ENCODE results near the gene FAM81B.

DNA sequence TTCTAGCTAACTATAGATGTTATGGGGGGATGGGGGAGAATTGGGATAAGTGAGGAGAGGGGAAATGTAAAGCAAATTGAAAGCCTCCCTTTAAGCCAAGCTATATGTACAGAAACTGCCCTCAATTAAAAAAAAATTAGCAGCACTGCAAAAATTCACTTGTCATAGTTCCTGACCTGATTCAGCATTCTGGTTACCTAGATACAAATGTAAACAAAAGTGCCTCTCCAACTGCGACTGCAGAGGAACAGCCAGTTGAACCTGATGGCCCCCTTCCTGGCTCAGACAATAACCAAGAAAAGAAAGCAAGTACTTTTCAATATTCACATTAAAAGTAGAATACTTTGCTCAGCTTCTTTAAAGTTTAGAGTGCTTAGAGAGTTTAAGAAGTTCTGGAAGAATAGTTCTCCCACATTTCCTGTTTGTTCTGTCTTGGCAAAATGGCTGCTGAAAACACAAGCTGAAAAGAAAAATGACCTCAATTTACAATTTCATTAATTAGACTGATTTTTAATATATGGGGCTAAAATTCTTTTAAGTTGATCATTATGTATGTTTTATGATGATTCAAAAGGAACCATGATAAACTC lies 1.5 kb downstream of the FAM81B start:
- TF ChIP-seq, protein P1, sequence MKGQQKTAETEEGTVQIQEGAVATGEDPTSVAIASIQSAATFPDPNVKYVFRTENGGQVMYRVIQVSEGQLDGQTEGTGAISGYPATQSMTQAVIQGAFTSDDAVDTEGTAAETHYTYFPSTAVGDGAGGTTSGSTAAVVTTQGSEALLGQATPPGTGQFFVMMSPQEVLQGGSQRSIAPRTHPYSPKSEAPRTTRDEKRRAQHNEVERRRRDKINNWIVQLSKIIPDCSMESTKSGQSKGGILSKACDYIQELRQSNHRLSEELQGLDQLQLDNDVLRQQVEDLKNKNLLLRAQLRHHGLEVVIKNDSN (CRISPR knock-in tag; IDR thresholded peaks at IDR 0.05): no peak
- TF ChIP-seq, protein P2, sequence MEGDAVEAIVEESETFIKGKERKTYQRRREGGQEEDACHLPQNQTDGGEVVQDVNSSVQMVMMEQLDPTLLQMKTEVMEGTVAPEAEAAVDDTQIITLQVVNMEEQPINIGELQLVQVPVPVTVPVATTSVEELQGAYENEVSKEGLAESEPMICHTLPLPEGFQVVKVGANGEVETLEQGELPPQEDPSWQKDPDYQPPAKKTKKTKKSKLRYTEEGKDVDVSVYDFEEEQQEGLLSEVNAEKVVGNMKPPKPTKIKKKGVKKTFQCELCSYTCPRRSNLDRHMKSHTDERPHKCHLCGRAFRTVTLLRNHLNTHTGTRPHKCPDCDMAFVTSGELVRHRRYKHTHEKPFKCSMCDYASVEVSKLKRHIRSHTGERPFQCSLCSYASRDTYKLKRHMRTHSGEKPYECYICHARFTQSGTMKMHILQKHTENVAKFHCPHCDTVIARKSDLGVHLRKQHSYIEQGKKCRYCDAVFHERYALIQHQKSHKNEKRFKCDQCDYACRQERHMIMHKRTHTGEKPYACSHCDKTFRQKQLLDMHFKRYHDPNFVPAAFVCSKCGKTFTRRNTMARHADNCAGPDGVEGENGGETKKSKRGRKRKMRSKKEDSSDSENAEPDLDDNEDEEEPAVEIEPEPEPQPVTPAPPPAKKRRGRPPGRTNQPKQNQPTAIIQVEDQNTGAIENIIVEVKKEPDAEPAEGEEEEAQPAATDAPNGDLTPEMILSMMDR (IDR thresholded peaks at IDR 0.05): no peak
- TF ChIP-seq, protein P3, sequence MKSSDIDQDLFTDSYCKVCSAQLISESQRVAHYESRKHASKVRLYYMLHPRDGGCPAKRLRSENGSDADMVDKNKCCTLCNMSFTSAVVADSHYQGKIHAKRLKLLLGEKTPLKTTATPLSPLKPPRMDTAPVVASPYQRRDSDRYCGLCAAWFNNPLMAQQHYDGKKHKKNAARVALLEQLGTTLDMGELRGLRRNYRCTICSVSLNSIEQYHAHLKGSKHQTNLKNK (CRISPR knock-in tag; IDR thresholded peaks at IDR 0.05): no peak
- TF ChIP-seq ZNF232 (CRISPR knock-in tag; IDR thresholded peaks at IDR 0.05) (no peak), NFE2L1 (CRISPR knock-in tag; IDR thresholded peaks at IDR 0.05) (no peak), ZNF671 (CRISPR knock-in tag; IDR thresholded peaks at IDR 0.05) (no peak), SMAD4 (CRISPR knock-in tag; IDR thresholded peaks at IDR 0.05) (no peak)
- TF ChIP-seq, protein P4, sequence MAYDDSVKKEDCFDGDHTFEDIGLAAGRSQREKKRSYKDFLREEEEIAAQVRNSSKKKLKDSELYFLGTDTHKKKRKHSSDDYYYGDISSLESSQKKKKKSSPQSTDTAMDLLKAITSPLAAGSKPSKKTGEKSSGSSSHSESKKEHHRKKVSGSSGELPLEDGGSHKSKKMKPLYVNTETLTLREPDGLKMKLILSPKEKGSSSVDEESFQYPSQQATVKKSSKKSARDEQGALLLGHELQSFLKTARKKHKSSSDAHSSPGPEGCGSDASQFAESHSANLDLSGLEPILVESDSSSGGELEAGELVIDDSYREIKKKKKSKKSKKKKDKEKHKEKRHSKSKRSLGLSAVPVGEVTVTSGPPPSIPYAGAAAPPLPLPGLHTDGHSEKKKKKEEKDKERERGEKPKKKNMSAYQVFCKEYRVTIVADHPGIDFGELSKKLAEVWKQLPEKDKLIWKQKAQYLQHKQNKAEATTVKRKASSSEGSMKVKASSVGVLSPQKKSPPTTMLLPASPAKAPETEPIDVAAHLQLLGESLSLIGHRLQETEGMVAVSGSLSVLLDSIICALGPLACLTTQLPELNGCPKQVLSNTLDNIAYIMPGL (CRISPR knock-in tag; IDR thresholded peaks at IDR 0.05): no peak
- TF ChIP-seq, protein P5, sequence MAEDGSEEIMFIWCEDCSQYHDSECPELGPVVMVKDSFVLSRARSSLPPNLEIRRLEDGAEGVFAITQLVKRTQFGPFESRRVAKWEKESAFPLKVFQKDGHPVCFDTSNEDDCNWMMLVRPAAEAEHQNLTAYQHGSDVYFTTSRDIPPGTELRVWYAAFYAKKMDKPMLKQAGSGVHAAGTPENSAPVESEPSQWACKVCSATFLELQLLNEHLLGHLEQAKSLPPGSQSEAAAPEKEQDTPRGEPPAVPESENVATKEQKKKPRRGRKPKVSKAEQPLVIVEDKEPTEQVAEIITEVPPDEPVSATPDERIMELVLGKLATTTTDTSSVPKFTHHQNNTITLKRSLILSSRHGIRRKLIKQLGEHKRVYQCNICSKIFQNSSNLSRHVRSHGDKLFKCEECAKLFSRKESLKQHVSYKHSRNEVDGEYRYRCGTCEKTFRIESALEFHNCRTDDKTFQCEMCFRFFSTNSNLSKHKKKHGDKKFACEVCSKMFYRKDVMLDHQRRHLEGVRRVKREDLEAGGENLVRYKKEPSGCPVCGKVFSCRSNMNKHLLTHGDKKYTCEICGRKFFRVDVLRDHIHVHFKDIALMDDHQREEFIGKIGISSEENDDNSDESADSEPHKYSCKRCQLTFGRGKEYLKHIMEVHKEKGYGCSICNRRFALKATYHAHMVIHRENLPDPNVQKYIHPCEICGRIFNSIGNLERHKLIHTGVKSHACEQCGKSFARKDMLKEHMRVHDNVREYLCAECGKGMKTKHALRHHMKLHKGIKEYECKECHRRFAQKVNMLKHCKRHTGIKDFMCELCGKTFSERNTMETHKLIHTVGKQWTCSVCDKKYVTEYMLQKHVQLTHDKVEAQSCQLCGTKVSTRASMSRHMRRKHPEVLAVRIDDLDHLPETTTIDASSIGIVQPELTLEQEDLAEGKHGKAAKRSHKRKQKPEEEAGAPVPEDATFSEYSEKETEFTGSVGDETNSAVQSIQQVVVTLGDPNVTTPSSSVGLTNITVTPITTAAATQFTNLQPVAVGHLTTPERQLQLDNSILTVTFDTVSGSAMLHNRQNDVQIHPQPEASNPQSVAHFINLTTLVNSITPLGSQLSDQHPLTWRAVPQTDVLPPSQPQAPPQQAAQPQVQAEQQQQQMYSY (CRISPR knock-in tag; IDR thresholded peaks at IDR 0.05): no peak
